HL-60/S4 treated with retinoic acid at 250 ng/mL for 4 days and 3 days (cell line): ENCODE data around the gene NMT1.

Experiments used
- in situ Hi-C: fragments of 300-500 bp; cut with MboI; formaldehyde crosslinking; loops from 2 replicates; pipeline ENCODE4 v1.7.0; 2022; ENCODE audit warnings: low sequenced_read_pairs

The NMT1 gene

GRCh38 chr17:45131616-45132319 lies 70.7 kb downstream of the NMT1 start:
- in situ Hi-C loops: no loop called here

- in situ Hi-C loops: no loop called here
Measured at GRCh38 chr17:45132320-45132571, 71.1 kb downstream of the NMT1 start, which contains the start of gene PLCD3. Gene PLCD3, minus strand, starts transcription at chr17:45132515. Its CDS starts 105 bp downstream, at chr17:45132410.

- in situ Hi-C loops: no loop called here
Measured at GRCh38 chr17:45132572-45133463, 71.7 kb downstream of the NMT1 start.

- in situ Hi-C loops: no loop called here
Measured at GRCh38 chr17:45135192-45135977, 74.3 kb downstream of the NMT1 start, which contains the start of gene ACBD4. Gene ACBD4, plus strand, starts transcription at chr17:45135687. Its CDS starts 458 bp downstream, at chr17:45136145.

GRCh38 chr17:45135978-45136791 lies 75.1 kb downstream of the NMT1 start:
- in situ Hi-C loops: no loop called here

- in situ Hi-C loops: no loop called here
Measured at GRCh38 chr17:45136846-45137560, 75.9 kb downstream of the NMT1 start.

GRCh38 chr17:45137561-45138305 lies 76.6 kb downstream of the NMT1 start:
- in situ Hi-C loops: no loop called here

- in situ Hi-C loops: no loop called here
Measured at GRCh38 chr17:45138911-45139532, 77.9 kb downstream of the NMT1 start.

- in situ Hi-C loops: no loop called here
Measured at GRCh38 chr17:45139533-45139920, 78.4 kb downstream of the NMT1 start.

- in situ Hi-C loops: no loop called here
Measured at GRCh38 chr17:45143094-45143670, 82.1 kb downstream of the NMT1 start.

- in situ Hi-C loops: no loop called here
Measured at GRCh38 chr17:45143767-45144198, 82.7 kb downstream of the NMT1 start.

- in situ Hi-C loops: no loop called here
Measured at GRCh38 chr17:45144199-45145034, 83.3 kb downstream of the NMT1 start.

- in situ Hi-C loops: no loop called here
Measured at GRCh38 chr17:45145035-45145389, 83.9 kb downstream of the NMT1 start.

- in situ Hi-C loops: no loop called here
Measured at GRCh38 chr17:45146166-45146565, 85.0 kb downstream of the NMT1 start.

GRCh38 chr17:45146592-45146889 lies 85.4 kb downstream of the NMT1 start:
- in situ Hi-C loops: no loop called here

GRCh38 chr17:45146890-45147580 lies 85.9 kb downstream of the NMT1 start:
- in situ Hi-C loops: no loop called here

- in situ Hi-C loops: no loop called here
Measured at GRCh38 chr17:45147581-45148182, 86.6 kb downstream of the NMT1 start.
